Activated naive CD4-positive, alpha-beta T cell treated with anti-CD3 and anti-CD28 coated beads, Interleukin-2, amount 10 ng/mL, durations not matched to agents 7 days and 5 days (primary cell): ENCODE measurements around the gene TMEM163.
"Not testable (repeated sequence)": the region's sequence is repeated elsewhere in the genome, so short reads cannot be mapped to it uniquely, and the experiment has no call there.

Source experiments
- CTCF ChIA-PET: fragments of 350-600 bp; sonication (Branson Sonifier 250); formaldehyde crosslinking; loops from one replicate; lab custom pipeline; 2021; ENCODE audit warnings: antibody characterized with exemption; lab: Charles Lee
- DNase-seq: peaks from one replicate; pipeline ENCODE4 v3.0.0-alpha.2; 2020
- H3K27ac Mint-ChIP-seq: one replicate; pipeline ENCODE4 v1.8.0; 2021; ENCODE audit warnings: mild to moderate bottlenecking, moderate library complexity, mixed read lengths
- H3K27me3 Mint-ChIP-seq: one replicate; pipeline ENCODE4 v1.8.0; 2021; ENCODE audit warnings: mild to moderate bottlenecking, mixed read lengths
- H3K36me3 Mint-ChIP-seq: one replicate; pipeline ENCODE4 v1.8.0; 2021; ENCODE audit warnings: mixed read lengths
- H3K4me1 Mint-ChIP-seq: one replicate; pipeline ENCODE4 v1.8.0; 2021; ENCODE audit warnings: mixed read lengths
- H3K4me3 Mint-ChIP-seq: one replicate; pipeline ENCODE4 v1.8.0; 2021; ENCODE audit warnings: mild to moderate bottlenecking, moderate library complexity, mixed read lengths
- H3K9me3 Mint-ChIP-seq: one replicate; pipeline ENCODE4 v1.8.0; 2021; ENCODE audit warnings: mixed read lengths

TMEM163 gene

GRCh38 chr2:134501476-134502091 is 217.2 kb downstream of the TMEM163 start:
- Mint-ChIP-seq H3K9me3 (no peaks in the 10 kb centered on the region), H3K4me3 (no peak overlapping the region), H3K4me1 (no peaks in the 10 kb centered on the region), H3K27ac (no peak overlapping the region), H3K27me3 (peaks cover 12% of the 10 kb centered on the region), H3K36me3 (no peaks in the 10 kb centered on the region)
- no peak for DNase-seq
- CTCF ChIA-PET, result no interaction called here

GRCh38 chr2:134500211-134500935 is 218.4 kb downstream of the TMEM163 start:
- no peak for DNase-seq
- Mint-ChIP-seq H3K27ac (no peak overlapping the region), H3K9me3 (no peaks in the 10 kb centered on the region), H3K27me3 (peaks cover 10% of the 10 kb centered on the region), H3K4me1 (no peaks in the 10 kb centered on the region), H3K4me3 (no peak overlapping the region), H3K36me3 (no peaks in the 10 kb centered on the region)
- CTCF ChIA-PET, result no interaction called here

- CTCF ChIA-PET, result no interaction called here
Measured at GRCh38 chr2:134499307-134499926, 219.4 kb downstream of the TMEM163 start.

GRCh38 chr2:134498654-134499053 is 220.1 kb downstream of the TMEM163 start:
- Mint-ChIP-seq H3K36me3 (no peaks in the 10 kb centered on the region), H3K4me3 (no peak overlapping the region), H3K9me3 (no peaks in the 10 kb centered on the region), H3K4me1 (no peaks in the 10 kb centered on the region), H3K27me3 (peaks cover 14% of the 10 kb centered on the region), H3K27ac (no peak overlapping the region)
- CTCF ChIA-PET, result no interaction called here
- DNase-seq, result no peak

More at GRCh38 chr2:134499307-134499926, 219.4 kb downstream of the TMEM163 start:
- Mint-ChIP-seq H3K27me3 (peaks cover 14% of the 10 kb centered on the region), H3K4me3 (no peak overlapping the region), H3K4me1 (no peaks in the 10 kb centered on the region), H3K9me3 (no peaks in the 10 kb centered on the region), H3K27ac (no peak overlapping the region), H3K36me3 (no peaks in the 10 kb centered on the region)
- DNase-seq, result no peak

GRCh38 chr2:134493797-134494196 is 225.0 kb downstream of the TMEM163 start:
- Mint-ChIP-seq H3K9me3 (no peaks in the 10 kb centered on the region), H3K4me3 (no peak overlapping the region), H3K27ac (no peak overlapping the region), H3K36me3 (no peaks in the 10 kb centered on the region), H3K4me1 (no peaks in the 10 kb centered on the region), H3K27me3 (peaks cover 20% of the 10 kb centered on the region)
- no peak for DNase-seq
- CTCF ChIA-PET, result no interaction called here

- Mint-ChIP-seq H3K4me1 (no peaks in the 10 kb centered on the region), H3K36me3 (no peaks in the 10 kb centered on the region), H3K4me3 (no peak overlapping the region), H3K27me3 (peaks cover 25% of the 10 kb centered on the region), H3K9me3 (no peaks in the 10 kb centered on the region), H3K27ac (no peak overlapping the region)
- DNase-seq, result no peak
- CTCF ChIA-PET, result no interaction called here
Measured at GRCh38 chr2:134491771-134492441, 226.9 kb downstream of the TMEM163 start.

- Mint-ChIP-seq H3K4me1 (no peaks in the 10 kb centered on the region), H3K27ac (no peak overlapping the region), H3K9me3 (no peaks in the 10 kb centered on the region), H3K36me3 (no peaks in the 10 kb centered on the region), H3K27me3 (peaks cover 25% of the 10 kb centered on the region), H3K4me3 (no peak overlapping the region)
- CTCF ChIA-PET, result interaction anchor here (0.7 to 1.3 kb wide), 2 partner anchors 40 to 48 kb away, joined by 3 read pairs; no protein-coding TSS in a partner anchor
- DNase-seq, result no peak
Measured at GRCh38 chr2:134491022-134491421, 227.8 kb downstream of the TMEM163 start.

- Mint-ChIP-seq H3K36me3 (no peaks in the 10 kb centered on the region), H3K4me3 (no peak overlapping the region), H3K4me1 (no peaks in the 10 kb centered on the region), H3K27ac (no peak overlapping the region), H3K27me3 (peaks cover 25% of the 10 kb centered on the region), H3K9me3 (no peaks in the 10 kb centered on the region)
- CTCF ChIA-PET, result interaction anchor here (0.7 to 1.3 kb wide), 2 partner anchors 40 to 49 kb away, joined by 3 read pairs; no protein-coding TSS in a partner anchor
- DNase-seq, result no peak
Measured at GRCh38 chr2:134490559-134490958, 228.2 kb downstream of the TMEM163 start.

- Mint-ChIP-seq H3K36me3 (no peaks in the 10 kb centered on the region), H3K27ac (no peak overlapping the region), H3K9me3 (no peaks in the 10 kb centered on the region), H3K4me3 (no peak overlapping the region), H3K4me1 (no peaks in the 10 kb centered on the region), H3K27me3 (peaks cover 21% of the 10 kb centered on the region)
- CTCF ChIA-PET, result interaction anchor here (1.3 kb wide), 1 partner anchor 39 kb away, joined by 3 read pairs; no protein-coding TSS in a partner anchor
- no peak for DNase-seq
Measured at GRCh38 chr2:134489732-134490384, 228.9 kb downstream of the TMEM163 start.

GRCh38 chr2:134482766-134483340 is 235.9 kb downstream of the TMEM163 start:
- CTCF ChIA-PET, result no interaction called here
- H3K36me3 Mint-ChIP-seq, result no peaks in the 10 kb centered on the region
- no peaks in the 10 kb centered on the region for H3K9me3 Mint-ChIP-seq
- H3K27ac Mint-ChIP-seq, result no peak overlapping the region
- no peak overlapping the region for H3K4me3 Mint-ChIP-seq
- H3K4me1 Mint-ChIP-seq, result no peaks in the 10 kb centered on the region
- peaks cover 20% of the 10 kb centered on the region for H3K27me3 Mint-ChIP-seq
- DNase-seq, result no peak

GRCh38 chr2:134482131-134482723 is 236.6 kb downstream of the TMEM163 start:
- no peak overlapping the region for H3K27ac Mint-ChIP-seq
- peaks cover 23% of the 10 kb centered on the region for H3K27me3 Mint-ChIP-seq
- H3K4me1 Mint-ChIP-seq, result no peaks in the 10 kb centered on the region
- no peak overlapping the region for H3K4me3 Mint-ChIP-seq
- no peaks in the 10 kb centered on the region for H3K36me3 Mint-ChIP-seq
- no peak for DNase-seq
- no peaks in the 10 kb centered on the region for H3K9me3 Mint-ChIP-seq
- CTCF ChIA-PET, result no interaction called here

GRCh38 chr2:134479696-134480330 is 239.0 kb downstream of the TMEM163 start:
- H3K4me3 Mint-ChIP-seq, result no peak overlapping the region
- peaks cover 26% of the 10 kb centered on the region for H3K27me3 Mint-ChIP-seq
- CTCF ChIA-PET, result no interaction called here
- DNase-seq, result no peak
- no peaks in the 10 kb centered on the region for H3K4me1 Mint-ChIP-seq
- no peaks in the 10 kb centered on the region for H3K9me3 Mint-ChIP-seq
- no peaks in the 10 kb centered on the region for H3K36me3 Mint-ChIP-seq
- no peak overlapping the region for H3K27ac Mint-ChIP-seq

GRCh38 chr2:134476982-134477381 is 241.8 kb downstream of the TMEM163 start:
- H3K27me3 Mint-ChIP-seq, result peaks cover 22% of the 10 kb centered on the region
- H3K4me1 Mint-ChIP-seq, H3K4me3 Mint-ChIP-seq, H3K27ac Mint-ChIP-seq, CTCF ChIA-PET, H3K9me3 Mint-ChIP-seq, DNase-seq, H3K36me3 Mint-ChIP-seq: not testable (repeated sequence)
